ENCODE measurements around the gene DNM1L.

The DNM1L gene

GRCh38 chr12:32794281-32794680 is 115.2 kb downstream of the DNM1L start:
- H3K9me3 Mint-ChIP-seq: no peaks in the 10 kb centered on the region
- H3K4me1 Mint-ChIP-seq: no peaks in the 10 kb centered on the region
- H3K27me3 Mint-ChIP-seq: peaks cover 1% of the 10 kb centered on the region
- H3K4me3 Mint-ChIP-seq: no peak overlapping the region
- H3K36me3 Mint-ChIP-seq (ENCODE audit: low read depth): no peaks in the 10 kb centered on the region
- DNase-seq: no peak
- H3K27ac Mint-ChIP-seq: no peak overlapping the region
- ATAC-seq: no peak

Measured in activated naive CD8-positive, alpha-beta T cell treated with anti-CD3 and anti-CD28 coated beads, Interleukin-2, amount 50 U/mL, for 24 hours (primary cell).